Subcutaneous adipose tissue (tissue), 4 donors: ENCODE results near the gene PHLDB1. TPM values are rescaled to one million over a fixed set of nuclear protein-coding genes. Genes with fewer than 3 reads are reported as not detected.

ENCODE experiments used
- total RNA-seq, 4 donors: library from RNA; depleted of rRNA; stranded (reverse); fragments of >200 nt; gene quantifications; one replicate each; pipeline ENCODE4 v1.1.0, GENCODE V29; 2016
- TF ChIP-seq, protein P1 (sequence below): fragments of 450-650 bp; IDR thresholded peaks from one replicate; pipeline ENCODE4 v1.5.1; 2016; ENCODE audit warnings: low read depth, mild to moderate bottlenecking, control low read depth, antibody characterized with exemption, moderate library complexity

PHLDB1 gene
- total RNA-seq, 4 donors from 2014 or later: 137 to 535 (median 197) TPM

DNA sequence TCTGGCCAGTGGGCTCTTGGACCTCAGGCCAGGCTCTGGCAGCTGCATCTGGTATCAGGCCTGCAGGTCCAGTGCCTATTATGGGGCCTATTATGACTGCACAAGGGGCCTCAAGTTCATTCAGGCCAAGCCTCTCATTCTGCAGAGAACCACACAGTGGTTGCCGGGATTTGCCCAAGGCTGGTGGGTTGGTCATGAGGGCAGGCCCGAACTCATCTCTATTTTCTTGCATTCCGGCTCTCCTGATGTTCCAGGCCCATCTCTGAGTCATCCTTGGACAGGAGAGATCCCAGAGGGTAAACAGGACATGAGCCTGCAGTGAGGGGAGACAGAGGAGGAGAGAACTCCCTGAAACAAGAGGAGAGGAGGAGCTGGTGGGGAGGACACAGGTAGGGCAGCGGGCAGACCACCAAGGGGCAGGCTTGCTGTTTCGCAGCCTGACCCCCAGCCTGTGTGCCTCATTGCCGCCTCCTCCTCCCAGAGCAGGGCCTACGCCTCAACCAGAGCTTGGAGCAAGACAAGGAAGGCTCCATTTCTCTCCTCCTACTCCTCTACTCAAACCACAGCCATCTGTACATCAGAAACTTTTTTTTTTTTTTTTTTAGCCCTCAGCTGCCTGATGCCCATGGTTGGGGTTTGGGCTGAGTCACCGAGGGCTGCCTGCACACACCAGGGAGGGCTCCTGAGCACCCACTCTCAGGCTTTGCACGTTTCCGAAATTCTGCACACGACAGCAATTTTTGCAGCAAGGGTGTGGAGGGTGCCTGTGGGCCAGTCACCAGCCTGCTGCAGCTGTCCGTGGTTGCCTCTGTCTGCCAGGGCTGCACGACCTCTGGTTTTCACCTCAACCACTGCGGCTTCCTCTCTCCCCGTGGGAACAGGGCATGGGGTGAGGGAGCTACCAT is 84.8 kb downstream of the PHLDB1 start:
- TF ChIP-seq, protein P1, sequence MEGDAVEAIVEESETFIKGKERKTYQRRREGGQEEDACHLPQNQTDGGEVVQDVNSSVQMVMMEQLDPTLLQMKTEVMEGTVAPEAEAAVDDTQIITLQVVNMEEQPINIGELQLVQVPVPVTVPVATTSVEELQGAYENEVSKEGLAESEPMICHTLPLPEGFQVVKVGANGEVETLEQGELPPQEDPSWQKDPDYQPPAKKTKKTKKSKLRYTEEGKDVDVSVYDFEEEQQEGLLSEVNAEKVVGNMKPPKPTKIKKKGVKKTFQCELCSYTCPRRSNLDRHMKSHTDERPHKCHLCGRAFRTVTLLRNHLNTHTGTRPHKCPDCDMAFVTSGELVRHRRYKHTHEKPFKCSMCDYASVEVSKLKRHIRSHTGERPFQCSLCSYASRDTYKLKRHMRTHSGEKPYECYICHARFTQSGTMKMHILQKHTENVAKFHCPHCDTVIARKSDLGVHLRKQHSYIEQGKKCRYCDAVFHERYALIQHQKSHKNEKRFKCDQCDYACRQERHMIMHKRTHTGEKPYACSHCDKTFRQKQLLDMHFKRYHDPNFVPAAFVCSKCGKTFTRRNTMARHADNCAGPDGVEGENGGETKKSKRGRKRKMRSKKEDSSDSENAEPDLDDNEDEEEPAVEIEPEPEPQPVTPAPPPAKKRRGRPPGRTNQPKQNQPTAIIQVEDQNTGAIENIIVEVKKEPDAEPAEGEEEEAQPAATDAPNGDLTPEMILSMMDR: no peak

DNA sequence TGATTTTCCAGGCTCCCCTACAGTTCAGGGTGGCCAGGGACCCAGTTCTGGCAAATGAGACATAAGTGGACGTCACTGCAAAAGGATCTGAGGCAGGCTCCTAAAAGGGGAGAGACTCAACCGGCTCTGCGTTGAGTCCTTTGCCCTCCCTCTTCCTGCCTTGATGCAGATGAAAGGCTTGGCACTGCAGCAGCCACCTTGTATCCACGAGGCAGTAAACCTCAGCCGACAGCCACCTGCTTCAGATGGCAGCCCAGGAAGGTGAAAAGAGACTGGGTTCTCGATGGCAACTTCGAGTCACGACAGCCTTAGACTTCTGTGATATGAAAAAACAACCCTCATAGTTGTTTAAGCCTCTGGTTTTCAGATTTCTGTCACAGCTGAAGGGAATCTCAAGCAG is 86.8 kb downstream of the PHLDB1 start:
- TF ChIP-seq, protein P1: no peak

DNA sequence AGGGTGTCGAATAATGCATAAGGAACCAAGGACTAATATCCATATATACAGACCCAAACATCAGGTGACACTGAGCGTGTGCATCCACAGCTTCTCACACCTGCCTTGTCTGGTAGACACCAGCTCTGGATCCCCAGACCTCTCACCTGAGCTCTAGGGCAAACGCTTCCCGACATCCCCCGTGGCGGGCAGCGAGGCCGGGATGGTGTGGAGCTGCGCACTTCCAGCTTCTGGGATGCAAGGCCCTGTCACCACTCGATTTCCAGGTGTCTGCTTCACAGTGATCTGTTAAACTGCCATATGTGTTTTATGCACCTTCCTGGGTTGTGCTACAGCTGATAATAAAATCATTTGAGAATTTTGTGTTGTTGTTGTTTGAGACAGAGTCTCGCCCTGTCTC is 87.4 kb downstream of the PHLDB1 start:
- TF ChIP-seq, protein P1: no peak

DNA sequence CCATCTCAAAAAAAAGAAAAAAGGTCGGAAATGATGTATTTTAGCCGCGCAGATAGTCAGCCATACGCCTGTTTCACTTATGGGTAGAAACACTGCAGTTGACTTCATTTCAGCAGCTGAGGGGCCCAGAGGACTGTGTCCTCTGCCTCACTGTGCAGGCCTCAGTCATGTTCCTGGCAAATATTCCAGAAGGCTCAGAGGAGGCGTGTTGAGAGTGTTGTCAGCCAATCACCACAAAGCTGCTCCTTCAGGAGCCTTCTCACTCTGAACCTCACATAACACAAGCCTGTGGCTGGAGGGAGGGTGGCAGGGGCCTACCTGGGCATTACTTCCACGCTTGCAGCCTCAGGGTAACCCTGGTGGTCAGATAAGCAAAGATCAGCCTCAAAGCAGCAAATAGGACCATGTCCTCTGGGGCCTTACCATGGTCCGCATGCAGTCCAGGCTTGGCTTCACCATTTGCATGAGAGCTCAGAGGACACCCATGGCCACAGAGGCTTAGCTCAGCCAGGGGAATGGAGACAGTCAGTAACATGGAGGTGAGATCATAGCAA is 89.3 kb downstream of the PHLDB1 start:
- TF ChIP-seq, protein P1: no peak

DNA sequence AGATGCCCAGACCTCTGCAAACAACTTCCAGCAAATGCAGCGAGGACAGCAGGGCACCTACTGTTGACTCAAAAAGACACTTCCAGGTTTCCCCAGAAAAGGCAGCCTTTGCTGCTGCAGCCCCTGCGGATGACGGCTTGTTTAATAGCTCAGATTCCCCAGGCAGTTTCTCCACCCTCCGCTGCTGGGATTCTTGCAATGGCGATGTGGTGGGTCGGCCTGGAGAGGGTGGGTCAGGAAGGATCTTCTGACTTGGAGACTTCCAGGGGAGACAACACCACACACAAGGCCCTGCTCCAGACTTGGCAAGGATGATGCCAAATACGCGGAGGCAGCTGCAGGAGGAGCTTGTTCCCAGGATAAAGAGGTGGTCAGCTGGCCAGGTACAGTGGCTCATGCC is 89.9 kb downstream of the PHLDB1 start:
- TF ChIP-seq, protein P1: no peak

DNA sequence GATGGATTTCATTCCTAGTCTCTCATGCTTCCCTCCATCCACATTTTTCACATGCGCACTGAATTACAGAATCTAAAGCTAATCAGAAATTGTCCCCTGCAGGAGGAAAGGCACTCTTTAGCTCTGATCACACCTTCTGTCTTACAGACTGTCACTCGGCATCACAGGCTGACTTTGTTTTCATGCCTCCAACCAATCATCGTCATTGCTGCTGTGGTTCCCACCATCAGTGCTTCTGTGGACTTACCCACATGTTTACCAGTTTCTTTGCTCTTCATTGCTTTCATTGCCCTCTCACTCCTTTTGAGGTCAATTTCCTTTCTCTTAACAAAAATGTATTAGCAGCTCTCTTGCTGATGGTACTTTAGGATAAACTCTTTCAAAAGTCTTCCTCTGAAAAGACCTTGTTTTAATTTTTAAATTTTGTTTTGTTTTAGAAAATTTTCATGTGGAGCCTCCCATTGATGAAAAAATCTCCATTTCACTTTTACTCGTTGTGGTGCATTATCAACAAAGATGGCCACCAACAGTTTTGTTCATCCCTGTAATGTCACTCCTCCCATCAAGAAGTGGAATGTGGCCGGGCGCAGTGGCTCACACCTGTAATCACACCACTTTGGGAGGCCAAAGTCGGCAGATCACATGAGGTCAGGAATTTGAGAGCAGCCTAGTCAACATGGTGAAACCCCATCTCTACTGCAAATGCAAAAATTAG is 92.2 kb downstream of the PHLDB1 start:
- TF ChIP-seq, protein P1: no peak

DNA sequence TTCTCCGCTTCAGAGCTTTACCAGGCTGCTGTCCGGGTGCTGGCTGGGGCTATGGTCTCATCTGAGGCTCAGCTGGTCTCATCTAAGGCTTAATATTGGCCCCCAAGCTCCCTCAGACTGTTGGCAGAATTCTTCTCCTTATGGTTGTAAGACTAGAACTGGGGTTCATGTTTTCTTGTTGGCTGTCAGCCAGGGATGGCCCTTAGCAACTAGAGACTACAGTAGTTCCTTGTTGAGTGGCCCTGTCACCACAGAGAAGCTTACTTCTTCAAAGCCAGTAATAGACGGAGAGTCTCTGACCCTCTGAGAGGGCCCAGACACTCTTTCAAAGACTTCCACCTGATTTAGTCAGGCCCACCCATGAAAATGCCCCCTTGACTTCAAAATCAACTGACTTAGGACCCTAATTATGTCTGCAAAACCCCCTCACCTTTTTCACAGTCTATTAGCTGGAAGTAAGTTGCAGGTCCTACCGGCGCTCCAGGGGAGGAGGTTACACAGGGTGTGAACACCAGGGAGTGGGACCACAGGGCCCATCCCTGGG is 96.2 kb downstream of the PHLDB1 start:
- TF ChIP-seq, protein P1: no peak
